Heart right ventricle (tissue), 16 donors: ENCODE data around the gene LPP. TPM values are rescaled to one million over a fixed set of nuclear protein-coding genes. Genes with fewer than 3 reads are reported as not detected.
A peak's percentile ranks its signal among the peaks of the same experiment; 100 is the strongest.

Experiments
- ATAC-seq, 8 donors: fragments of 200-7000 bp; cut with Tn5 transposase; one replicate each; pipeline ENCODE4 v1.9.1; 2020; ENCODE audit warnings: mild to moderate bottlenecking in 8 of 8, moderate library complexity in 8 of 8, moderate number of reproducible peaks in 1 of 8
- DNase-seq, 2 donors: peaks; one replicate each; pipeline ENCODE4 v3.0.0-alpha.2; 2020
- H3K27ac ChIP-seq, 10 donors: fragments of 200-600 bp; sonication (generic) in 2 of 10; one replicate each; pipeline versions ENCODE4 v1.5.0 to v1.8.0; 2020 to 2022; ENCODE audit warnings: mild to moderate bottlenecking in 3 of 10
- H3K27me3 ChIP-seq, 7 donors: fragments of 200-600 bp; one replicate each; pipeline ENCODE4 v1.8.0; 2021 to 2022; ENCODE audit warnings: mild to moderate bottlenecking in 2 of 7
- H3K36me3 ChIP-seq, 9 donors: fragments of 200-600 bp; sonication (generic) in 1 of 9; one replicate each; pipeline versions ENCODE4 v1.5.0 to v1.8.0; 2020 to 2022; ENCODE audit warnings: mild to moderate bottlenecking in 2 of 9
- H3K4me1 ChIP-seq, 9 donors: fragments of 200-600 bp; sonication (generic) in 1 of 9; one replicate each; pipeline versions ENCODE4 v1.5.0 to v1.8.0; 2020 to 2022; ENCODE audit warnings: mild to moderate bottlenecking in 4 of 9
- H3K4me3 ChIP-seq, 10 donors: fragments of 200-600 bp; sonication (generic) in 2 of 10; one replicate each; pipeline versions ENCODE4 v1.5.0 to v1.8.0; 2020 to 2022; ENCODE audit warnings: mild to moderate bottlenecking in 7 of 10, moderate library complexity in 2 of 10
- H3K9me3 ChIP-seq, 11 donors: fragments of 200-600 bp in 10 of 11; sonication (generic) in 2 of 11; one replicate each; pipeline versions ENCODE4 v1.5.0 to v1.8.0; 2013 to 2022; ENCODE audit warnings: mild to moderate bottlenecking in 2 of 11, control low read depth in 1 of 11, moderate library complexity in 1 of 11
- CTCF ChIP-seq, 9 donors: fragments of 200-600 bp; sonication (generic) in 2 of 9; IDR thresholded peaks; one replicate each; pipeline versions ENCODE4 v1.5.0 to v1.8.0; 2021 to 2022; ENCODE audit warnings: antibody characterized with exemption in 9 of 9, mild to moderate bottlenecking in 5 of 9, moderate library complexity in 1 of 9
- WGBS, 2 donors: extraction: QIAGEN DNeasy Blood & Tissue Kit; methylation state at CpG; one replicate each; pipeline ENCODE4 v1.1.7; 2013; ENCODE audit warnings: inconsistent platforms in 1 of 2; 5-methylcytosine and 5-hydroxymethylcytosine counted together
- intact Hi-C, 10 donors: fragments of 100-400 bp; cut with DNase I; formaldehyde crosslinking; loops; one replicate each; pipeline versions ENCODE4 v1.11.1 to v1.14.2; 2022
- polyA plus RNA-seq, 2 donors: library from polyadenylated mRNA; stranded (reverse); fragments of 200-250 nt; gene quantifications; one replicate each; pipeline ENCODE4 v1.2.3, GENCODE V29; 2013
- total RNA-seq, 10 donors: library from RNA; stranded (reverse); fragmentation: NEBNext Ultra II Directional in 3 of 10; extraction: Animal tissue kit (Norgen Biotek cat#: 25700) in 3 of 10; gene quantifications; one replicate each; pipeline versions ENCODE4 v1.2.1 to v1.2.4, GENCODE V29; 2021 to 2023
- donor health status: Arrhythmogenic right ventricular cardiomyopathy.
- donor health status: ischemic (EF 13 %, LVEDD 7.1; RV severe dilation, severe dysfunction).
- donor health status: healthy with polysubstance abuse.
- donor health status: DM: no; HTN: yes; CAD: no.
- donor health status: DM: no; HTN: no; CAD: no.
- donor health status: ischemic (EF 25% LVEDD 6.9; RV normal size, moderate dysfunction).
- donor health status: ischemic (EF 25% LVEDD 5.7; RV mildly dilated, moderate dysfunction).
- donor health status: healthy.
- donor health status: DM: yes; HTN: yes; CAD: no.
- donor health status: Ischemic cardiomyopathy.
- donor health status: ischemic (EF 35%, LVEDD 5.7; RV mildly dilated, moderate dysfunction).
- donor health status: nonischemic (EF 11% LVEDD 7.7; RV severe dilation, severe dysfunction).
- donor health status: DM: yes; HTN: yes; CAD: no.
- donor health status: PGD.
- donor health status: ischemic (EF 29% LVEDD 5.4; RV normal size, mild dysfunction).
- donor health status: nonischemic (EF 23%, LVEDD 6.1; RV moderate dilation, normal function).

The LPP gene
- total and polyA plus RNA-seq, 12 donors: 8.5 to 188 (median 140) TPM

- no peaks in the 10 kb centered on the region for H3K9me3 ChIP-seq
- ATAC-seq (no peak), DNase-seq (no peak)
- no peak overlapping the region for H3K4me3 ChIP-seq
- H3K4me1 ChIP-seq: peaks cover 0 to 75% (median 41%) of the 10 kb centered on the region in 9 donors
- 92 to 95% methylated on average over 3 of the region's 3 CpGs for WGBS, 2 donors
- peak overlapping the region in 5 of 10 donors; percentile 6 to 67 (median 48) for H3K27ac ChIP-seq
- no peak for TF ChIP-seq CTCF (IDR thresholded peaks at IDR 0.05)
- intact Hi-C loops: no loop called here
- H3K36me3 ChIP-seq: peaks cover 0 to 16% (median 0%) of the 10 kb centered on the region in 9 donors
- no peaks in the 10 kb centered on the region for H3K27me3 ChIP-seq
These were observed 52.8 kb downstream of the LPP start for GRCh38 chr3:188206787-188207186.

- intact Hi-C loops: no loop called here
- peaks cover 0 to 16% (median 0%) of the 10 kb centered on the region in 9 donors for H3K36me3 ChIP-seq
- WGBS, 2 donors: 47 to 58% methylated on average over 5 of the region's 5 CpGs
- no peaks in the 10 kb centered on the region for H3K9me3 ChIP-seq
- TF ChIP-seq CTCF (IDR thresholded peaks at IDR 0.05): no peak
- DNase-seq (no peak), ATAC-seq (peak in 6 of 8 donors; percentile 19 to 53 (median 24))
- H3K27me3 ChIP-seq: no peaks in the 10 kb centered on the region
- peak overlapping the region in 8 of 10 donors; percentile 31 to 79 (median 60) for H3K27ac ChIP-seq
- H3K4me1 ChIP-seq: peaks cover 0 to 79% (median 52%) of the 10 kb centered on the region in 9 donors
- no peak overlapping the region for H3K4me3 ChIP-seq
These were observed 54.1 kb downstream of the LPP start for GRCh38 chr3:188207941-188208515.

- no peak for TF ChIP-seq CTCF (IDR thresholded peaks at IDR 0.05)
- WGBS, 2 donors: 63 to 65% methylated on average over 7 of the region's 7 CpGs
- intact Hi-C loops: no loop called here
These were observed 54.6 kb downstream of the LPP start for GRCh38 chr3:188208516-188208981.

GRCh38 chr3:188209034-188209433 lies 55.1 kb downstream of the LPP start:
- no peaks in the 10 kb centered on the region for H3K9me3 ChIP-seq
- peaks cover 0 to 17% (median 0%) of the 10 kb centered on the region in 9 donors for H3K36me3 ChIP-seq
- no peak overlapping the region for H3K4me3 ChIP-seq
- H3K4me1 ChIP-seq: peaks cover 0 to 81% (median 57%) of the 10 kb centered on the region in 9 donors
- no peak for TF ChIP-seq CTCF (IDR thresholded peaks at IDR 0.05)
- ATAC-seq: no peak
- H3K27me3 ChIP-seq: no peaks in the 10 kb centered on the region
- WGBS, 2 donors: 81 to 86% methylated on average over 3 of the region's 3 CpGs
- H3K27ac ChIP-seq: peak overlapping the region in 7 of 10 donors; percentile 10 to 79 (median 67)
- intact Hi-C loops: no loop called here
- no peak for DNase-seq

More at GRCh38 chr3:188208516-188208981, 54.6 kb downstream of the LPP start:
- H3K27me3 ChIP-seq: no peaks in the 10 kb centered on the region
- H3K36me3 ChIP-seq: peaks cover 0 to 16% (median 0%) of the 10 kb centered on the region in 9 donors
- peak overlapping the region in 7 of 10 donors; percentile 39 to 79 (median 67) for H3K27ac ChIP-seq
- ATAC-seq (peak in 4 of 8 donors; percentile 6 to 42 (median 14)), DNase-seq (no peak)
- peaks cover 0 to 83% (median 57%) of the 10 kb centered on the region in 9 donors for H3K4me1 ChIP-seq
- H3K4me3 ChIP-seq: no peak overlapping the region
- H3K9me3 ChIP-seq: no peaks in the 10 kb centered on the region
